DND-41 (cell line): ENCODE measurements around the gene ATP2C1.

Experiments used
- ATAC-seq: fragments of 200-7000 bp; cut with Tn5 transposase; 3 replicates; pipeline ENCODE4 v1.9.1; 2021; ENCODE audit warnings: low read depth; ENCODE audit not compliant: insufficient read depth
- DNase-seq: peaks from one replicate; pipeline ENCODE4 v3.0.0-alpha.2; 2020
- H2AFZ ChIP-seq: 2 replicates; pipeline ENCODE4 v1.6.0; 2012; ENCODE audit warnings: low read depth, low read length
- H3K27ac ChIP-seq: 2 replicates; pipeline ENCODE4 v1.5.1; 2012; ENCODE audit warnings: low read length, inconsistent platforms
- H3K27me3 ChIP-seq: fragments of 200-600 bp; sonication (generic); 2 replicates; pipeline ENCODE4 v1.6.0; 2012; ENCODE audit warnings: low read length, mild to moderate bottlenecking, inconsistent platforms; ENCODE audit not compliant: insufficient read depth, poor library complexity
- H3K36me3 ChIP-seq: 2 replicates; pipeline ENCODE4 v1.5.1; 2012; ENCODE audit warnings: low read length, inconsistent platforms; ENCODE audit not compliant: insufficient read depth
- H3K4me1 ChIP-seq: 2 replicates; pipeline ENCODE4 v1.5.1; 2012; ENCODE audit warnings: mild to moderate bottlenecking, low read length; ENCODE audit not compliant: insufficient read depth
- H3K4me2 ChIP-seq: 2 replicates; pipeline ENCODE4 v1.6.0; 2012; ENCODE audit warnings: mild to moderate bottlenecking, moderate library complexity, low read length, inconsistent platforms; ENCODE audit not compliant: insufficient read depth
- H3K4me3 ChIP-seq, 2 experiments: fragments of 200-600 bp in 1 of 2; shearing (Covaris generic) in 1 of 2; 2 replicates each; pipeline ENCODE4 v1.5.1; 2012 to 2016; ENCODE audit warnings: inconsistent platforms in 2 of 2, low read length in 2 of 2, mild to moderate bottlenecking in 2 of 2, low read depth in 1 of 2, moderate library complexity in 1 of 2
- H3K79me2 ChIP-seq: 2 replicates; pipeline ENCODE4 v1.6.0; 2012; ENCODE audit warnings: low read length, inconsistent platforms; ENCODE audit not compliant: insufficient read depth
- H3K9ac ChIP-seq: 2 replicates; pipeline ENCODE4 v1.6.0; 2012; ENCODE audit warnings: low read depth, mild to moderate bottlenecking, inconsistent platforms, low read length, moderate library complexity
- H3K9me3 ChIP-seq: 2 replicates; pipeline ENCODE4 v1.5.1; 2012; ENCODE audit warnings: low read length, moderate library complexity, mild to moderate bottlenecking, inconsistent platforms; ENCODE audit not compliant: insufficient read depth, severe bottlenecking
- H4K20me1 ChIP-seq: 2 replicates; pipeline ENCODE4 v1.6.0; 2012; ENCODE audit warnings: low read length; ENCODE audit not compliant: insufficient read depth
- CTCF ChIP-seq: IDR thresholded peaks from 2 replicates; pipeline ENCODE4 v1.5.1; 2012; ENCODE audit warnings: borderline replicate concordance, low read length, moderate library complexity, mild to moderate bottlenecking; ENCODE audit not compliant: poor library complexity, severe bottlenecking; ENCODE audit errors: extremely low read depth
- EZH2 ChIP-seq: IDR thresholded peaks from 3 replicates; pipeline ENCODE4 v1.6.1; 2012; ENCODE audit warnings: borderline replicate concordance, low read depth, mild to moderate bottlenecking, moderate library complexity, low read length, inconsistent platforms; ENCODE audit not compliant: severe bottlenecking

Gene ATP2C1

GRCh38 chr3:130992344-130992743 is 98.5 kb downstream of the ATP2C1 start:
- Histone ChIP-seq H3K4me1 (no peaks in the 10 kb centered on the region; the same call in 1 of the 2 replicates), H3K27ac (no peak overlapping the region), H3K9me3 (no peaks in the 10 kb centered on the region), H3K36me3 (peaks cover 49% of the 10 kb centered on the region; the same call in 1 of the 2 replicates), H3K4me2 (no peak overlapping the region), H3K4me3 (no peak overlapping the region), H4K20me1 (no peaks in the 10 kb centered on the region), H3K9ac (no peak overlapping the region), H3K27me3 (no peaks in the 10 kb centered on the region), H3K79me2 (no peaks in the 10 kb centered on the region), H2AFZ (no peak overlapping the region)
- ATAC-seq (no peak), DNase-seq (no peak)
- TF ChIP-seq EZH2, result no peak
- no peak for TF ChIP-seq CTCF

GRCh38 chr3:130997289-130997688 is 103.4 kb downstream of the ATP2C1 start:
- ATAC-seq, result no peak
- no peak overlapping the region for H3K27ac ChIP-seq
- no peak for DNase-seq
- H3K36me3 ChIP-seq, result peaks cover 67% of the 10 kb centered on the region
- no peaks in the 10 kb centered on the region for H3K27me3 ChIP-seq
- no peak overlapping the region for H3K9ac ChIP-seq
- no peaks in the 10 kb centered on the region for H4K20me1 ChIP-seq
- H3K4me1 ChIP-seq, result no peaks in the 10 kb centered on the region
- H3K4me2 ChIP-seq, result no peak overlapping the region
- no peaks in the 10 kb centered on the region for H3K9me3 ChIP-seq
- H3K4me3 ChIP-seq, result no peak overlapping the region
- H2AFZ ChIP-seq, result no peak overlapping the region
- no peaks in the 10 kb centered on the region for H3K79me2 ChIP-seq
- no peak for TF ChIP-seq EZH2
- TF ChIP-seq CTCF, result no peak

- DNase-seq, result no peak
- no peak for TF ChIP-seq EZH2
- no peak for TF ChIP-seq CTCF
- Histone ChIP-seq H4K20me1 (no peaks in the 10 kb centered on the region), H3K27me3 (no peaks in the 10 kb centered on the region), H3K4me3 (no peak overlapping the region), H2AFZ (no peak overlapping the region), H3K27ac (no peak overlapping the region), H3K9ac (no peak overlapping the region), H3K9me3 (no peaks in the 10 kb centered on the region), H3K4me1 (no peaks in the 10 kb centered on the region), H3K4me2 (no peak overlapping the region), H3K79me2 (no peaks in the 10 kb centered on the region), H3K36me3 (peaks cover 62% of the 10 kb centered on the region)
- ATAC-seq, result no peak
Measured at GRCh38 chr3:131001071-131001470, 107.2 kb downstream of the ATP2C1 start.

GRCh38 chr3:131004603-131005002 is 110.7 kb downstream of the ATP2C1 start:
- H3K27me3 ChIP-seq, result no peaks in the 10 kb centered on the region
- H3K9me3 ChIP-seq, result no peaks in the 10 kb centered on the region
- H3K79me2 ChIP-seq, result no peaks in the 10 kb centered on the region
- ATAC-seq (no peak), DNase-seq (no peak)
- no peak overlapping the region for H3K9ac ChIP-seq
- H3K4me3 ChIP-seq, result no peak overlapping the region
- no peak overlapping the region for H3K27ac ChIP-seq
- H4K20me1 ChIP-seq, result no peaks in the 10 kb centered on the region
- no peak overlapping the region for H2AFZ ChIP-seq
- H3K36me3 ChIP-seq, result peaks cover 64% of the 10 kb centered on the region
- TF ChIP-seq EZH2, result no peak
- TF ChIP-seq CTCF, result no peak
- H3K4me1 ChIP-seq, result no peaks in the 10 kb centered on the region
- no peak overlapping the region for H3K4me2 ChIP-seq
